PFSK-1 (cell line): Measurements from ENCODE around the gene NOL9.

ENCODE experiments used
- POLR2AphosphoS5 ChIP-seq: IDR thresholded peaks from 2 replicates; pipeline ENCODE4 v1.6.1; 2012; ENCODE audit warnings: low read depth, mild to moderate bottlenecking, control low read depth, low read length, moderate library complexity
- SIN3A ChIP-seq: IDR thresholded peaks from 2 replicates; pipeline ENCODE4 v1.6.1; 2012; ENCODE audit warnings: mild to moderate bottlenecking, low read length, moderate library complexity, borderline replicate concordance; ENCODE audit not compliant: insufficient read depth
- TAF1 ChIP-seq: IDR thresholded peaks from 2 replicates; pipeline ENCODE4 v1.6.1; 2012; ENCODE audit warnings: low read length, control low read depth, borderline replicate concordance; ENCODE audit not compliant: insufficient read depth
- TF ChIP-seq, protein P1 (sequence below), 2 experiments: IDR thresholded peaks; 2 replicates each; pipeline versions ENCODE4 v1.6.1 to v1.8.0; 2011 to 2012; ENCODE audit warnings: low read depth in 2 of 2, low read length in 2 of 2, control low read depth in 1 of 2, inconsistent platforms in 1 of 2, mild to moderate bottlenecking in 1 of 2, moderate library complexity in 1 of 2; ENCODE audit not compliant: insufficient read depth in 1 of 2

DNA sequence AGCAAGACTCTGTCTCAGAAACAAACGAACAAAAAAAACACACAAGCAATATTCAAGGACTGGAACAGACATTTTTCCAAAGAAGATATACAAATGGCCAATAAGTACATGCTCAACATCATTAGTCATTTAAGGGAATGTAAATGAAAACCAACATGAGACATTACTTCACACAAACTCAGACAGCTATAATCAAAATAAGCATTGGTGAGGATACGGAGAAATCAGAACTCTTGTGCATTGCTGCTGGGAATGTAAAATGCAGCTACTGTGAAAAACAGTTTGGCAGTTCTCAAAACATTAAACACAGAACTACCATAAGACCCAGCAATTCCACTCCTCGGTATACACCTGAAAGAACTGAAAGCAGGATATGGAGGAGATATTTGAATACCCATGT is 15.4 kb downstream of the NOL9 start:
- TF ChIP-seq POLR2AphosphoS5: no peak
- no peak for TF ChIP-seq SIN3A
- no peak for TF ChIP-seq TAF1
- TF ChIP-seq, protein P1, sequence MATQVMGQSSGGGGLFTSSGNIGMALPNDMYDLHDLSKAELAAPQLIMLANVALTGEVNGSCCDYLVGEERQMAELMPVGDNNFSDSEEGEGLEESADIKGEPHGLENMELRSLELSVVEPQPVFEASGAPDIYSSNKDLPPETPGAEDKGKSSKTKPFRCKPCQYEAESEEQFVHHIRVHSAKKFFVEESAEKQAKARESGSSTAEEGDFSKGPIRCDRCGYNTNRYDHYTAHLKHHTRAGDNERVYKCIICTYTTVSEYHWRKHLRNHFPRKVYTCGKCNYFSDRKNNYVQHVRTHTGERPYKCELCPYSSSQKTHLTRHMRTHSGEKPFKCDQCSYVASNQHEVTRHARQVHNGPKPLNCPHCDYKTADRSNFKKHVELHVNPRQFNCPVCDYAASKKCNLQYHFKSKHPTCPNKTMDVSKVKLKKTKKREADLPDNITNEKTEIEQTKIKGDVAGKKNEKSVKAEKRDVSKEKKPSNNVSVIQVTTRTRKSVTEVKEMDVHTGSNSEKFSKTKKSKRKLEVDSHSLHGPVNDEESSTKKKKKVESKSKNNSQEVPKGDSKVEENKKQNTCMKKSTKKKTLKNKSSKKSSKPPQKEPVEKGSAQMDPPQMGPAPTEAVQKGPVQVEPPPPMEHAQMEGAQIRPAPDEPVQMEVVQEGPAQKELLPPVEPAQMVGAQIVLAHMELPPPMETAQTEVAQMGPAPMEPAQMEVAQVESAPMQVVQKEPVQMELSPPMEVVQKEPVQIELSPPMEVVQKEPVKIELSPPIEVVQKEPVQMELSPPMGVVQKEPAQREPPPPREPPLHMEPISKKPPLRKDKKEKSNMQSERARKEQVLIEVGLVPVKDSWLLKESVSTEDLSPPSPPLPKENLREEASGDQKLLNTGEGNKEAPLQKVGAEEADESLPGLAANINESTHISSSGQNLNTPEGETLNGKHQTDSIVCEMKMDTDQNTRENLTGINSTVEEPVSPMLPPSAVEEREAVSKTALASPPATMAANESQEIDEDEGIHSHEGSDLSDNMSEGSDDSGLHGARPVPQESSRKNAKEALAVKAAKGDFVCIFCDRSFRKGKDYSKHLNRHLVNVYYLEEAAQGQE (IDR thresholded peaks at IDR 0.05; ENCODE audit: insufficient read depth in 1 of 2, low read depth in 2 of 2, low read length in 2 of 2): no peak
